BLaER1 treated with 17β-estradiol and CSF1 and Interleukin-3, amounts not matched to agents 10 nM and 100 nM (cell line): ENCODE data around the gene STK39.

Source experiments
- H3K27ac ChIP-seq, 11 experiments: shearing (Covaris generic); formaldehyde crosslinking; 2 replicates each; pipeline ENCODE4 v1.8.1; 2022
- H3K27me3 ChIP-seq, 11 experiments: shearing (Covaris generic); formaldehyde crosslinking; 2 replicates each; pipeline ENCODE4 v1.8.1; 2022
- H3K36me3 ChIP-seq, 11 experiments: shearing (Covaris generic); formaldehyde crosslinking; 2 replicates each; pipeline ENCODE4 v1.8.1; 2022
- H3K4me1 ChIP-seq, 10 experiments: shearing (Covaris generic); formaldehyde crosslinking; 2 replicates each; pipeline ENCODE4 v1.8.1; 2022
- H3K4me2 ChIP-seq, 11 experiments: shearing (Covaris generic); formaldehyde crosslinking; 2 replicates each; pipeline ENCODE4 v1.8.1; 2022
- H3K4me3 ChIP-seq, 10 experiments: shearing (Covaris generic); formaldehyde crosslinking; 2 replicates each; pipeline ENCODE4 v1.8.1; 2022
- H3K9ac ChIP-seq, 11 experiments: shearing (Covaris generic); formaldehyde crosslinking; 2 replicates each; pipeline ENCODE4 v1.8.1; 2022
- H3K9me3 ChIP-seq, 11 experiments: shearing (Covaris generic); formaldehyde crosslinking; replicated peaks in 1 of 11; 2 replicates each; pipeline ENCODE4 v1.8.1; 2022
- H4K20me1 ChIP-seq, 11 experiments: shearing (Covaris generic); formaldehyde crosslinking; 2 replicates each; pipeline ENCODE4 v1.8.1; 2022
- Cebpa-rat ChIP-seq, 11 experiments: shearing (Covaris generic); IDR thresholded peaks; 2 replicates each; pipeline ENCODE4 v1.8.1; 2022

STK39 gene

GRCh38 chr2:168118733-168119514 is 128.5 kb downstream of the STK39 start:
- peaks cover 3 to 15% (median 6%) of the 10 kb centered on the region in 11 experiments; a peak in 11 of 22 replicates for H3K9me3 ChIP-seq
- H3K36me3 ChIP-seq, result peaks cover 34 to 83% (median 73%) of the 10 kb centered on the region in 11 experiments
- peak overlapping the region; percentile 1 to 62 (median 46); a peak in 15 of 22 replicates for H3K9ac ChIP-seq
- H4K20me1 ChIP-seq, result no peaks in the 10 kb centered on the region
- H3K4me3 ChIP-seq, result peak overlapping the region in 4 of 10 experiments; percentile 5 to 45 (median 25); a peak in 4 of 20 replicates
- H3K4me1 ChIP-seq, result peaks cover 7 to 47% (median 30%) of the 10 kb centered on the region in 10 experiments
- peak overlapping the region; percentile 46 to 81 (median 74) for H3K4me2 ChIP-seq
- H3K27ac ChIP-seq, result peak overlapping the region in 10 of 11 experiments; percentile 15 to 75 (median 58); a peak in 18 of 22 replicates
- no peak for TF ChIP-seq Cebpa-rat (IDR thresholded peaks at IDR 0.05)
- no peaks in the 10 kb centered on the region for H3K27me3 ChIP-seq

GRCh38 chr2:168116448-168116847 is 130.9 kb downstream of the STK39 start:
- H3K27ac ChIP-seq, result no peak overlapping the region
- no peaks in the 10 kb centered on the region for H3K27me3 ChIP-seq
- H3K9ac ChIP-seq, result no peak overlapping the region
- no peak overlapping the region for H3K4me3 ChIP-seq
- peaks cover 26 to 81% (median 73%) of the 10 kb centered on the region in 11 experiments for H3K36me3 ChIP-seq
- no peak for TF ChIP-seq Cebpa-rat (IDR thresholded peaks at IDR 0.05)
- no peaks in the 10 kb centered on the region for H3K9me3 ChIP-seq
- no peak overlapping the region for H3K4me2 ChIP-seq
- H3K4me1 ChIP-seq, result peaks cover 7 to 41% (median 30%) of the 10 kb centered on the region in 10 experiments
- no peaks in the 10 kb centered on the region for H4K20me1 ChIP-seq

- H3K9ac ChIP-seq, result no peak overlapping the region
- no peak overlapping the region for H3K27ac ChIP-seq
- H3K9me3 ChIP-seq, result no peaks in the 10 kb centered on the region
- TF ChIP-seq Cebpa-rat (IDR thresholded peaks at IDR 0.05), result no peak
- H3K27me3 ChIP-seq, result no peaks in the 10 kb centered on the region
- no peak overlapping the region for H3K4me3 ChIP-seq
- no peak overlapping the region for H3K4me2 ChIP-seq
- no peaks in the 10 kb centered on the region for H4K20me1 ChIP-seq
- peaks cover 26 to 81% (median 67%) of the 10 kb centered on the region in 11 experiments for H3K36me3 ChIP-seq
- H3K4me1 ChIP-seq, result peaks cover 7 to 22% (median 18%) of the 10 kb centered on the region in 10 experiments
These were observed 132.8 kb downstream of the STK39 start for GRCh38 chr2:168114619-168115018.

- no peak for TF ChIP-seq Cebpa-rat (IDR thresholded peaks at IDR 0.05)
- Histone ChIP-seq H3K4me1 (peaks cover 3 to 16% (median 13%) of the 10 kb centered on the region in 10 experiments), H3K9me3 (no peaks in the 10 kb centered on the region), H3K4me3 (no peak overlapping the region), H3K9ac (no peak overlapping the region), H3K27me3 (no peaks in the 10 kb centered on the region), H3K4me2 (no peak overlapping the region), H3K27ac (no peak overlapping the region), H4K20me1 (no peaks in the 10 kb centered on the region), H3K36me3 (peaks cover 26 to 87% (median 72%) of the 10 kb centered on the region in 11 experiments)
These were observed 133.4 kb downstream of the STK39 start for GRCh38 chr2:168114040-168114439.

- Histone ChIP-seq H3K9me3 (peaks cover 0 to 8% (median 0%) of the 10 kb centered on the region in 11 experiments; a peak in 5 of 22 replicates), H3K9ac (no peak overlapping the region), H3K27me3 (no peaks in the 10 kb centered on the region), H3K36me3 (peaks cover 11 to 97% (median 79%) of the 10 kb centered on the region in 11 experiments; a peak in 20 of 22 replicates), H3K4me1 (no peaks in the 10 kb centered on the region), H3K4me3 (no peak overlapping the region), H3K4me2 (no peak overlapping the region), H4K20me1 (no peaks in the 10 kb centered on the region), H3K27ac (no peak overlapping the region)
- no peak for TF ChIP-seq Cebpa-rat (IDR thresholded peaks at IDR 0.05)
These were observed 140.1 kb downstream of the STK39 start for GRCh38 chr2:168107322-168107721.

- H3K9ac ChIP-seq, result no peak overlapping the region
- peaks cover 16 to 96% (median 78%) of the 10 kb centered on the region in 11 experiments; a peak in 21 of 22 replicates for H3K36me3 ChIP-seq
- peaks cover 0 to 20% (median 7%) of the 10 kb centered on the region in 11 experiments; a peak in 9 of 22 replicates for H3K9me3 ChIP-seq
- H3K4me3 ChIP-seq, result no peak overlapping the region
- H3K4me1 ChIP-seq, result no peaks in the 10 kb centered on the region
- no peak overlapping the region for H3K27ac ChIP-seq
- H3K4me2 ChIP-seq, result no peak overlapping the region
- H3K27me3 ChIP-seq, result no peaks in the 10 kb centered on the region
- no peak for TF ChIP-seq Cebpa-rat (IDR thresholded peaks at IDR 0.05)
- H4K20me1 ChIP-seq, result no peaks in the 10 kb centered on the region
These were observed 142.2 kb downstream of the STK39 start for GRCh38 chr2:168105127-168105683.

GRCh38 chr2:168097431-168097830 is 150.0 kb downstream of the STK39 start:
- H3K9ac ChIP-seq, result no peak overlapping the region
- no peak overlapping the region for H3K4me2 ChIP-seq
- H3K4me3 ChIP-seq, result no peak overlapping the region
- peaks cover 0 to 16% (median 7%) of the 10 kb centered on the region in 11 experiments; a peak in 9 of 22 replicates for H3K9me3 ChIP-seq
- H3K36me3 ChIP-seq, result peaks cover 18 to 95% (median 62%) of the 10 kb centered on the region in 11 experiments
- no peak overlapping the region for H3K27ac ChIP-seq
- no peaks in the 10 kb centered on the region for H3K4me1 ChIP-seq
- no peaks in the 10 kb centered on the region for H3K27me3 ChIP-seq
- no peaks in the 10 kb centered on the region; a peak in 1 of 22 replicates for H4K20me1 ChIP-seq
- no peak for TF ChIP-seq Cebpa-rat (IDR thresholded peaks at IDR 0.05)

- Histone ChIP-seq H3K9ac (no peak overlapping the region), H3K9me3 (0 out of 22 replicates have a peak, but pooled peaks cover 0 to 8% (median 0%) of the 10 kb centered on the region in 11 experiments), H3K27ac (no peak overlapping the region), H3K4me1 (no peaks in the 10 kb centered on the region), H3K4me3 (no peak overlapping the region), H3K36me3 (peaks cover 8 to 95% (median 50%) of the 10 kb centered on the region in 11 experiments; a peak in 21 of 22 replicates), H3K27me3 (no peaks in the 10 kb centered on the region), H3K4me2 (no peak overlapping the region), H4K20me1 (no peaks in the 10 kb centered on the region; a peak in 1 of 22 replicates)
- no peak for TF ChIP-seq Cebpa-rat (IDR thresholded peaks at IDR 0.05)
These were observed 151.2 kb downstream of the STK39 start for GRCh38 chr2:168096158-168096557.

GRCh38 chr2:168091986-168092385 is 155.4 kb downstream of the STK39 start:
- Histone ChIP-seq H4K20me1 (no peaks in the 10 kb centered on the region; a peak in 1 of 22 replicates), H3K9me3 (0 out of 22 replicates have a peak, but pooled peaks cover 0 to 8% (median 0%) of the 10 kb centered on the region in 11 experiments), H3K4me1 (peaks cover 7 to 19% (median 13%) of the 10 kb centered on the region in 10 experiments; a peak in 18 of 20 replicates), H3K4me3 (no peak overlapping the region), H3K4me2 (no peak overlapping the region), H3K27ac (no peak overlapping the region), H3K27me3 (no peaks in the 10 kb centered on the region), H3K36me3 (peaks cover 8 to 99% (median 62%) of the 10 kb centered on the region in 11 experiments; a peak in 21 of 22 replicates), H3K9ac (no peak overlapping the region)
- no peak for TF ChIP-seq Cebpa-rat (IDR thresholded peaks at IDR 0.05)
